GM21390 (cell line): ENCODE results near the gene C9orf40.

Source experiments
- ATAC-seq: cut with Tn5 transposase; IDR thresholded peaks from one replicate; pipeline ENCODE4 v1.9.1; 2021; ENCODE audit not compliant: unreplicated experiment

Gene C9orf40

DNA sequence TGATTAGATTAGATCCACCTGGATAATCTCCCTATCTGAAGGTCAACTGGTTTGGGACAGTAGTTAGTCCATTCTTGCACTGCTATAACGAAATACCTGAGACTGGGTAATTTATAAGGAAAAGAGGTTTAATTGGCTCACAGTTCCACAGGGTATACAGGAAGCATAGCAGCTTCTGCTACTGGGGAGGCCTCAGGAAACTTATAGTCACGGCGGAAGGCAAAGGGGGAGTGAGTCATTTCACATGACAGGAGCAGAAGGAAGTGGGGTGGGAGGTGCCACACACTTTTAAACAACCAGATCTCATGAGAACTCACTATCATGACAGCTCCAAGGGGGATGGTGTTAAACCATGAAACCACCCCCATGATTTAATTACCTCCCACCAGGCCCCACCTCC, 9.9 kb downstream of the C9orf40 start:
- no peak for ATAC-seq

GRCh38 chr9:74940600-74940999, 12.1 kb downstream of the C9orf40 start:
- ATAC-seq: no peak

- ATAC-seq: no peak
Measured at GRCh38 chr9:74935008-74935407, 17.7 kb downstream of the C9orf40 start.

GRCh38 chr9:74921737-74922136, 31.0 kb downstream of the C9orf40 start:
- ATAC-seq: no peak

DNA sequence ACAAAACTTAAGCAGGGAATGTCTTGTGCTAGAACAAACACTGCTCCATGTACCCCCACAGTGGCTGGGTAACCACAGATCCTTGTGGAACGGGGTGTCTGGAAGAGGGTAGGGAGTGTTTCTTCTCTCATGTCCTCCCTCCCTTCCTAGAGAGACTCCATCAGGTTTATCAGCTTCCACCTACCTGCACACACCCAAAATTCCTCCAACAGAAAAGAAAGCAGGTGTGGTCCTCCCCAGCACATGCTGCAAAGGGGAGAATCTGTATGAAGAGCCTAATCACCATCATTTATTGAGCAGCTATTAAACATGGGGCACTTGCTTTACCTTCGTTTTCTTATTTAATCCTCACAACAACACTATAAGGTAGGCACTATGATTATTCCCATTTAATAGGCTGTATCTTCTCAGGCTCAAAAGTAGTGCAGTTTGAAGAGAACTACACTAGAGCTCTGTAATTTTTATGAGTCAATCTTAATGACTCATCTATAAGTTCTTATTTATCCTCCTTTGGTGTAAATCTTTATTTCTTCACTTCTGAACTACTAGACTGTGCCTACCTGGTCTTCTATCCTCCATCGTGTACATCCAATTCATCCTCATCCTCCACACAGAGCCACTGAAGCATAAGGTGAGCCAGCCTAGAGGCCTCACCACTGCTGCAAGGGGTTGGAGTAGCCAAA, 31.6 kb downstream of the C9orf40 start:
- no peak for ATAC-seq

DNA sequence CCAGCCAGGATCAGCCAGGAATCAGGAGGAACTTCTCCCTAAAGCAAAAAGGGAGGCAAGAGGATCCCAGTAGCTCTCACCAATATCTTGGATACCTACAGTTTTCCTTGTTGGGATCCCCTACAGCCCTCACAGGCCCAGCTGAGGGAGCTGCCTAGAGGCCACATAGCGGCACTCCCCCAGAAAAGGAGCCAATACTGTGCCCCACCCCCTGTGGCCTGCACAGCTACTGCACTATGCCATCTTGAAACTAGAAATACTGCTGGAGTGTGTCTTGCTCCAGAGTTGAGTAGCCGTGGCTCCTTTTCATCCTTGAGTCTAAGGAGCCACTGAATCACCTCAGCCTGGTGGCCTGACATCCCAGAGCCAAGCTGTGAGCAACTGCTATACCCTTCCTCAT, 42.7 kb downstream of the C9orf40 start:
- ATAC-seq: no peak

- no peak for ATAC-seq
Measured at GRCh38 chr9:74908665-74909064, 44.0 kb downstream of the C9orf40 start.

GRCh38 chr9:74907085-74907484, 45.6 kb downstream of the C9orf40 start:
- no peak for ATAC-seq

GRCh38 chr9:74901001-74901400, 51.7 kb downstream of the C9orf40 start:
- ATAC-seq: no peak
